ENCODE measurements around the gene UBE2I.
"Not testable (repeated sequence)": the region's sequence is repeated elsewhere in the genome, so short reads cannot be mapped to it uniquely, and the experiment has no call there.

The UBE2I gene

DNA sequence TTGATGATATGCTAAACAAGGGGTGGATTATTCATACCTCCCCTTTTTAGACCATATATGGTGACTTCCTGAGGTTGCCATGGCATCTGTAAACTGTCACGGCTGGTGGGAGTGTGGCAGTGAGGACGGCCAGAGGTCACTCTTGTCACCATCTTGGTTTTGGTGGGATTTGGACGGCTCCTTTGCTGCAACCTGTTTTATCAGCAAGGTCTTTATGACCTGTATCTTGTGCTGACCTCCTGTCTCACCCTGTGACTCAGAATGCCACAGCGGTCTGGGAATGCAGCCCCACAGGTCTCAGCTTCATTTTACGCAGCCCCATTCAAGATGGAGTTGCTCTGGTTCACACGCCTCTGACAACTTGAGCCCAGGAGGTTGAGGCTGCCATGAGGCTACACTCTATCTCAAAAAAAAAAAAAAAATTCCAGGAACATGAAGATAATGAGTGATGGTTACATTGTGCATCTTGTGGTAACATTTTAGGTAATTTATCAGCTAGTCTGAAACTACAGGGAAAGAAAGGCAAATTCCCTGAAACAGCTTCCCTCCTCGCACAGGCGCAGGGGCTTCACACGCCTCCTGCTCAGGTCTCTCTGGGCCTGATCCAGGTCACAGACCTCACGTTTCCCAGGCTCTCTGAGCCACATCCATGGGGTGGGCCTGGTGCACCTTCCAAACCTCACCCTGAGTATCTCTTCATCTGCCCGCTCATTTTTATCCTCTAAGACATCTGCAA, 15.3 kb upstream of the UBE2I start:
- DNase-seq (ENCODE audit: low spot score), result no peak

DNA sequence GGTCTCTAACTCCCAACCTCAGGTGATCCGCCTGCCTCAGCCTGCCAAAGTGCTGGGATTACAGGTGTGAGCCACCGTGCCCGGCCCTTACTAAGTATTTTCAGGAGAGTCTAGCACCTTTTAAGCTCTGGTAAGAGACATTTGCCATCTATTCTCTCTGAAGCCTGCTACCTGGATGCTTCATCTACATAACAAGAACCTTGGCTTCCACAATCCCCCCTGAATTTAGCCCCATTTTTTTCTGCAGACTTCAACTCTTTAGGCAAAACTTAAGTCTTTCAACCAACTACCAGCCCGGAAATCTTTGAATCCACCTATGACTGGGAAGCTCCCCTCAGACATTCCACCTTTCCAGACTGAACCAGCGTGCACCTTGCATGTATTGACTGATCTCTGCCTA, 14.0 kb upstream of the UBE2I start:
- DNase-seq (ENCODE audit: low spot score), result no peak

- not testable (repeated sequence) for DNase-seq (ENCODE audit: low spot score)
Measured at GRCh38 chr16:1296688-1297017, 12.8 kb upstream of the UBE2I start.

DNA sequence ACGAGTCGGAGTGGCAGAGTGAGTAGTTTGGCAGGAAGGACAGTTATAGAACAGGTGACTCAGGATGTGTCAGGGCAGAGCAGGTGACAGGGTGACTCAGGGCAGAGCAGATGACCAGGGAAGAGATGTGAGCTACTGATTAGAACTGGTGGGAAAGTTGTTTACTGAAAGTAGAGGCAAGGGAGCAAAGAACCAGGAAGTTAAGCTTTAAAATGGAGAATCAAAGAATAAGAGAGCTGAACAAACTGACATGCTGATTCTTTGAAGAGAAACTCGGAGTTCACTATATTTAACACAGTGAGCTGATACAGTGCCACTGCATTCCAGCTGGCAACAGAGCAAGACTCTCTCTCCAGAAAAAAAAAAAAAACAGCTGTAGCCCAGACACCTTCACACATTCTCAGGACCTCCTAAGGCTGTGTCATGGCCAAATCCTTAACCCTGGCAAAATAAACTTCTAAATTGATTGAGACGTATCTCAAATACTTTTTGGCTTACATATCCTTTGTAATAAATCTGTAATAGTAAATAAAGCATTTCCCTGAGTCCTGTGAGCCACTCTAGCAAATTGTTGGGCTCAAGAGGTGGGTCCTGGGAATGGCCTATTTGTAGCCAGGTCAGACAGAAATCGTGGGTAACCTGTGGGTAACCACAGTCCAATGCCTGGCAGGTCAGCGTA, 12.3 kb upstream of the UBE2I start:
- no peak for DNase-seq (ENCODE audit: low spot score)

DNA sequence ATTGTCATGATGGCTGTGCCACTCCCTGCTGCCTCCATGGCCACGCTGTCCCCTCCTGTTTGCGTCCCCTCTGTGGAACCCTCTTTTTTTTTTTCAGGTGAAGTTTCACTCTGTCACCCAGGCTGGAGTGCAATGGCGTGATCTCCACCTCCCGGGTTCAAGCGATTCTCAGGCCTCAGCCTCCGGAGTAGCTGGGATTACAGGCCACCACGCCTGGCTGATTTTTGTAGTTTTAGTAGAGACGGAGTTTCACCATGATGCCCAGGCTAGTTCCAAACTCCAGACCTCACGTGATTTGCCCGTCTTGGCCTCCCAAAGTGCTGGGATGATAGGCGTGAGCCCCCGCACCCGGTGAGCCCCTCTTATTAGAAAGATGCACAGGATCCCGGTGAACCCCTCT, 11.0 kb upstream of the UBE2I start:
- DNase-seq (ENCODE audit: low spot score), result no peak

DNA sequence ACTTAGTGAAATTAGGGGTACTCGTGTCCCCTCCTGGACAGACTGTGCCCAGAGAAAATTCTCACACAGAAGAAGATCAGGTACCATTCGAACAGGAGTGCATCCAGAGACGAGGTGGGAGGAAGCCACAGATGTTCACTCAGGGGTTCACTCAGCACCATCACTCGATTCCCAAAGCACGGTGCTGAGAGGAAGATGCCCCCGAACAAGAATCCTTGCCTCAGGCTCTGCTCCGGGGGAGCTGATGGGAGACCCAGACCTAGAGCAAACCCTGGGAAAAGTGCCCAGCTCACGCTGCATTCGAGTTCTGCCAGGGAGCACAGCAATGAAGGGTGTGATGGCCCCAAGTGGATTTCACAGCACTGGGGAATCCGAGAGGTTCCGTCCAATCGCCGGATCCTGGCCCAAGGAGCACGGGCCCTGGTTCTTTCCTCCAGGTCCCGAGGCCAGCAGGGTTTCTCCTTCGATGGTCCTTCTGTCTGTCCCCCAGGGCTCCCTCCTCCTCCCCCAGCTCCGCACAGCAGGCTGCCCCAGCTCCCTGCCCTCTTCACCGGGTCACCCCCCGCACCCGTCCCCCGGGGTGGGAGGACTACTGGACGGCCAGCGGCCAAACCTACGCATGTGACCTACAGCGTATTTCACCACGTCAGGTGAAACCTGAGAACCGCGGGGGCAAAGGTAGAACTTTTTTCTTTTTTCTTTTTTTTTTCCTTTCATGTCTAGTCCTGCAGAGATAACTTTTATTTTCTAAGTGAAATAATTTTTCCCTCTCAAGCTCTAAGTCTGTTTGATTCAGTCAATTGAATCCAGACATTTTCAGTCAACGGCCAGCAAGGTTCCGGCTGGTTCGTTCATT, 10.2 kb upstream of the UBE2I start:
- DNase-seq (ENCODE audit: low spot score), result peak; percentile 84

DNA sequence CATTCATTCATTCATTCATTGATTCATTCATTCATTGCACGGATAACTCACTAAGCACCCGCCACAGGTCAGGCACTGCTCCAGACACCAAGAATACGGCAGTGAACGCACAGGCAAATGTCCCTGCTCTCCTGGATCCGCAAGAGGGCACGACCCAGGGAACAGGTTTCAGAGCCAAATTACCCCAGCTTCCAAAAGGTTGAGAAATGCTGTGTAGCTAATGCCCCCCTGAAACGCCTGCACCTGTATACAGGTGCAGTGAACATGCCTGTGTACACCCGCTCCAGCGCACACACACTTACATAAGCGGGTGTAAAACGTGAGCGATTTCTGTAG, 9.6 kb upstream of the UBE2I start:
- DNase-seq (ENCODE audit: low spot score), result no peak

DNA sequence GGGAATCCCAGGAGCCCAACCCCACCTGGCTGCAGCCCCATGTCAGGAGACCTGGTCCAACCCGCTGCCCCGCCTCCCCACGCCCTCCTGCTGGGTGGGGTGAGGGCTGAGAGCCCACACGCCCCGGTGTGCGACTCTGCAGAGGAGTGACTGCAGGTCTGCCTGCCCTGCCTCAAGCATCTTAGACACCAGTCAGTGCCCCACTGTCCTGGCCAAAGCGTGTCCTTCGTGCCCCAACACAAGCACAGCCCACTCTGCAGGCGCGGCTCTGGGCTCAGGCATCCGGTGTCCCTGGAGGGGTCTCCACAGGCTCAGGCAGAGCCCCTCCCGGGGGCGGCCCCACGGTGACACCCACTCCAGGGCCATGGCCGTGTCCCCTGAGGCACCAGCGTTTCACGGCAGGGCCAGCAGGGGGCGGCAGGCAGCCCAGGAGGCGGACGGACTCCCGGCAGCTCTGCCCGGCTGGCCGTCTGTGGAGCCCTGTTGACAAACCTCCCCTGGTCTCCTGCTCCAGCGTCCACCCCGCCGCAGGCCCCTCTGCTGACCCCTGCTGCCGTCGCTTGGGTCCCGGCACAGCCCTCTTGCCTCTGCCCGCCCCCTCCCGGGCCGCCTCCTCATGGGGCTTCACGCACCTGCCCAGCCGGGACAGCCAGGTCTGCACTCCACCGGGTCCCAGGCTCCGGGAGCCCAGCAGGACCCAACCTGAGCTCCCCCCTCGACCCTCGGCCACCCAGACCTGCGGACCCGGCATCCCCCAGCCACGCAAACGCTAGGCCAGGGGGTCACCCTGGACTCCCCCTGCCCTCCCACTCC, 8.6 kb upstream of the UBE2I start:
- DNase-seq (ENCODE audit: low spot score), result peak; percentile 84

DNA sequence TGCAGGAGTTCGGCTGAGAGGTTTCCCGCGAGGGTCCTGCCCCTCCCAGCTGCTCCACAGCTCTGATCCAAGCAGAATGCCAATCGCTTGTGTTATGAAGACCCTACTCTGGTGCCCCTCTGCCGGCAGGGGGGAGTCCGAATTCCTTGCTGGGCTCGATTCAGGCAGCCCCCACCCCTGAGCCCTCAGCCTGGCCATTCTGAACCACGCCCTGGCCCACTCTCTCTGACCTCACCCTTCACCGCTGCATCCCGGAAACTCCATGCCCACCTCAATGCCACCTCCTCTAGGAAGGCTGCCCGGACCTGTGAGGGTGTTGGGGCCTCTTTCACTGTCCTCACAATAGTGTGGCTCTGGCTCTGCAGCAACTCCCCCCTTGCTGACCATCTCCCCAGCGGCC, 7.9 kb upstream of the UBE2I start:
- DNase-seq (ENCODE audit: low spot score), result no peak

DNA sequence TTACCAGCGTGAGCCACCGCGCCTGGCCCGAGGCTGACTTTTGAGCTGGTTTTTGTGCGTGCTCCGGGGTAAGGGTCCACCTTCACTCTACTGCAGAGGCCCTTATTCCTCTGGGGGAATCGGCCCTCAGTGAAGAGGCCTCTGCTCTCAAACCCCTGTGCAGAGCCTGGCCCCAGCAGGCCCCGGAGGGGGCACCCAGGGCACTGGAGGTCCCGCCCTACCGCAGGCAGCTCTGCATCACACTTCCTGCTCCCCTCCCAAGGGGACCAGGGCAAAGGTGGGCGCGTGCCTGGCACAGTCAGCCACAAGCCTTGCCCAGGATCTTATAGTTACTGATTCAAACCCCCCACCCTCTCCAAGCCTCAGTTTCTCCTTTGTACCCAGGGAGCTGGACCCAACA, 3.6 kb upstream of the UBE2I start:
- no peak for DNase-seq (ENCODE audit: low spot score)

DNA sequence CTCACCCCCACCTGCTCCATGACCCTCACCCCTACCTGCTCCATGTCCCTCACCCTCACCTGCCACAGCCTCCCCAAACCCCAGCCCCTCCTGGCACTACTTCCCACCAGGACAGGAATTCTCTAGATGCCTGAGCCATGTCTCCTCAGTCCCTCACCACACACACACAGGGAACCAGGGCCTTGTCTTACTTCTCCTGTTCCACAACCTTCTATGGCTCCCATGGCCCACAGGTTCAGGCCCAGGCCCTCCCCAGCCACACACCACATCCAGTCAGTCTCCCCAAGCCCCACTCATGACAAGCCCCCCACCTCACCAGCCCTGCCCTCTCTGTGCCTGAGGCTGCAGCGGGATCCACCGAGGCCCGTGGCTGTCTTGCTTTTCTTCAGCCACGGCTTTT, 3.1 kb upstream of the UBE2I start:
- DNase-seq (ENCODE audit: low spot score), result no peak

- peak; percentile 64 for DNase-seq (ENCODE audit: low spot score)
Measured at GRCh38 chr16:1308036-1308976, 1.1 kb upstream of the UBE2I start.

GRCh38 chr16:1309888-1310831, 724 bp downstream of the UBE2I start:
- DNase-seq (ENCODE audit: low spot score), result no peak

DNA sequence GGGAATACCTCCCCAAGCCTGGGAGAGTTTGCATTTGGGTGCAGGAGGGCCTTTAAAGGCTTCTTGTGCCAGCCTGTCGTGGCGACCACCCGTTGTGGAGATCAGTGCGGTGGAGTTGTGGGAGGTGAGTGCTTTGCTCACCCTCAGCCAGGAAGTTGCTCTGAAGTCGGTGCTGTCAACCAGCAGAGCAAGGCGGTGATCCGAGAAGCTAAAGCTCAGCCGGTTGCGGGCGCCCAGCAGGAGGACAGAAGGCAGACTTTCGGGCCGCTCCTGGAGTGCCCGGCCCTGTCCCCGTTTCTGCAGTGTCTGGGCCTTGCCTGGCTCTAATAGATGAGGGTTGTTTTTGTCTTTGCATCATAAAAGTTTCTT, 1.4 kb downstream of the UBE2I start:
- DNase-seq (ENCODE audit: low spot score), result no peak

GRCh38 chr16:1311212-1311737, 1.8 kb downstream of the UBE2I start:
- DNase-seq (ENCODE audit: low spot score), result no peak

- no peak for DNase-seq (ENCODE audit: low spot score)
Measured at GRCh38 chr16:1311738-1312466, 2.5 kb downstream of the UBE2I start.

GRCh38 chr16:1312467-1312816, 3.0 kb downstream of the UBE2I start:
- no peak for DNase-seq (ENCODE audit: low spot score)

- DNase-seq (ENCODE audit: low spot score), result no peak
Measured at GRCh38 chr16:1312903-1313302, 3.5 kb downstream of the UBE2I start.

GRCh38 chr16:1313721-1314369, 4.4 kb downstream of the UBE2I start:
- DNase-seq (ENCODE audit: low spot score), result no peak
